ENCODE data around the gene STAB1.

Gene STAB1

DNA sequence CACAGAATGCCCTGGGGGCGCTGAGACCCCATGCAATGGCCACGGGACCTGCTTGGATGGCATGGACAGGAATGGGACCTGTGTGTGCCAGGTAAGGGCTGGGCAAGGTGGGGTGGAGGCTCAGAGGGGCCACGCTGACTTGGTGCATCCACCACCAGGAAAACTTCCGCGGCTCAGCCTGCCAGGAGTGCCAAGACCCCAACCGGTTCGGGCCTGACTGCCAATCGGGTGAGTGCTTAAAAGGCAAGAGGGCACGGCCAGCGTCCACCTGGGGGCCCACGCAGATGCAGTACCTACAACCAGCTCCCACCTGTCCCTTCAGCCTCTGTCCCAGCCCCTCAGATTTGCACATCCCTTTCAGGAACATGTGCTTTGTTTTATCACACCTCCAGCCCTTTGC lies 6.9 kb downstream of the STAB1 start:
- DNase-seq (ENCODE audit: low read depth) = no peak
- no peak overlapping the region for H3K4me3 ChIP-seq (ENCODE audit: low read depth, low read length)
- in situ Hi-C loops (cut with HindIII; ENCODE audit: low sequenced_read_pairs) = no loop called here
- no peak for TF ChIP-seq CTCF (IDR thresholded peaks at IDR 0.05; ENCODE audit: low read depth, low read length, missing control alignments)

DNA sequence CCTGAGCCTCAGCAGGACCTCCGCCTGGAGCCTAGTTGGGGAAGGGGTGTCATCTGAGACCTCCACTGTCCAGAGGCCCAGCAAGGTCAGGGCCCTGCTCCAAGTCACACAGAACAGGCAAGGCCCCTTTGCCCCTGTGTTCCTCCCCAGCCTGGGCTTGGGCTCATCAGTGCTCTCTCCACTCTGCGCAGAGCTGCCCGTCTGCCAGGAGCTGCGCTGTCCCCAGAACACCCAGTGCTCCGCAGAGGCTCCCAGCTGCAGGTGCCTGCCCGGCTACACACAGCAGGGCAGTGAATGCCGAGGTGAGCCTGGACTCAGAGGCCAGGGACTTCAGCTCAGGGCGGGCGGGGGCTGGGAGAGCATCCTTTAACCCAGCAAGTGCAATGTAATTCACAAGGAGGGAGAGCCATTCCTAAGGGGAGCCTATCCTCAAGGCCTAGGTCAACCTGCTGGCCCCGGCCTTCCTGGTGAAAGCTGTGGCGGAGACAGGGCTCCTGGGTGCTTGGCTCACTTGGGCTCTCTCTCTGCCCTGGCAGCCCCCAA lies 7.7 kb downstream of the STAB1 start:
- no peak for DNase-seq (ENCODE audit: low read depth)
- no peak overlapping the region for H3K4me3 ChIP-seq (ENCODE audit: low read depth, low read length)
- no peak for TF ChIP-seq CTCF (IDR thresholded peaks at IDR 0.05; ENCODE audit: low read depth, low read length, missing control alignments)
- in situ Hi-C loops (cut with HindIII; ENCODE audit: low sequenced_read_pairs) = no loop called here

DNA sequence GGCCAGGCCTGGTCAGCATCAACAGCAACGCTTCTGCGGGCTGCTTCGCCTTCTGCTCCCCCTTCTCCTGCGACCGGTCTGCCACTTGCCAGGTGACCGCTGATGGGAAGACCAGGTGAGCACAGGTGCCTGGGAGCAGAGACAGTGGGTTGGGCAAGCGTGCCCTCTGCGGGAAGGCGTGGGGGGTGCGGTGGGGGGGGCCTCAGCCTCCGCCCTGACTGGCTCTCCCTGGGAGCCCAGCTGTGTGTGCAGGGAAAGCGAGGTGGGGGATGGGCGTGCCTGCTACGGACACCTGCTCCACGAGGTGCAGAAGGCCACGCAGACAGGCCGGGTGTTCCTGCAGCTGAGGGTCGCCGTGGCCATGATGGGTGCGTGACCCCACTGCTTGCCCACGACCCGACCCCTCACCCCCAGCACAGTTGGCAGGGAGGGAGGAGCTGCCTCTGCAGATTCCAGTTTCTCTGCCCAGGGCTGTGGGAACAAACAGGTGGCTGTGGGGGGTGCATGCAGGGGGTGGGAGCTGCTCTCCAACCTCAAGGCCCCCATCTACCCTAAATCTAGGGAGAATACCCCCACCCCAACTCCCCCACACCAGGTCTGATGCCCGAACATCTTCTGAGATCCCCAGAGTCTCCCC lies 8.8 kb downstream of the STAB1 start:
- no peak for DNase-seq (ENCODE audit: low read depth)
- in situ Hi-C loops (cut with HindIII; ENCODE audit: low sequenced_read_pairs) = no loop called here
- no peak for TF ChIP-seq CTCF (IDR thresholded peaks at IDR 0.05; ENCODE audit: low read depth, low read length, missing control alignments)
- no peak overlapping the region for H3K4me3 ChIP-seq (ENCODE audit: low read depth, low read length)

GRCh38 chr3:52504977-52505376 lies 9.8 kb downstream of the STAB1 start:
- no peak for DNase-seq (ENCODE audit: low read depth)
- in situ Hi-C loops (cut with HindIII; ENCODE audit: low sequenced_read_pairs) = no loop called here
- no peak overlapping the region for H3K4me3 ChIP-seq (ENCODE audit: low read depth, low read length)

DNA sequence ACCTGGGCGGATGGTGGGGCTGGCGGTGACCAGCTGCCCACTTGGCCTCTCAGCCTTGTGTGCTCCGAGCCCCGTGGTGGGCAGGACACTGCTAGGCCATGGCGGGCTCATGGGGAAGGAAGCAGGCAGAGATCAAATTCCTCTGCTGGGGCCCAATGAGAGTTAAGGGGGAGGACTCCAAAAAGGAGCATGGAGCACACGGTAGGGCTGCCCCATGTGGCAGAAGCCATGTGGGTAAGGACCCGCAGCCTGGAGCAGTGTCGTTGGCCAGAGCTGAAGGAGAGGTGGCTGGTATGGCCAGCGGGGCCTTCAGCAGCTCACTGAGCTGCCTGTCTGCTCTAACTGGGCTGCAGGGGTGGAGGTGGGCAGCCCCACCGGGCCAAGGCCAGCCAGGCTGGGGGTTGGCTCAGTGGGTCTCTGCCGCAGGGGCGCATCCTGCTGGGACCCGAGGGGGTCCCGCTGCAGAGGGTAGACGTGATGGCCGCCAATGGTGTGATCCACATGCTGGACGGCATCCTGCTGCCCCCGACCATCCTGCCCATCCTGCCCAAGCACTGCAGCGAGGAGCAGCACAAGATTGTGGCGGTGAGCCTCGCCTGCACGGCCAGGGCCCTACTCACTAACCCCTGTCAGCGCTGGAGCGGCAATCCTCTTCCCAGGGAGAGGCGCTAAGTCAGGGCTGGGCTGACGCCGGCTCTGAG lies 11.3 kb downstream of the STAB1 start:
- TF ChIP-seq CTCF (IDR thresholded peaks at IDR 0.05; ENCODE audit: low read depth, low read length, missing control alignments) = no peak
- in situ Hi-C loops (cut with HindIII; ENCODE audit: low sequenced_read_pairs) = no loop called here
- H3K4me3 ChIP-seq (ENCODE audit: low read depth, low read length) = no peak overlapping the region
- DNase-seq (ENCODE audit: low read depth) = no peak

More at GRCh38 chr3:52504977-52505376, 9.8 kb downstream of the STAB1 start:
- no peak for TF ChIP-seq CTCF (IDR thresholded peaks at IDR 0.05; ENCODE audit: low read depth, low read length, missing control alignments)

GRCh38 chr3:52507359-52507758 lies 12.2 kb downstream of the STAB1 start:
- in situ Hi-C loops (cut with HindIII; ENCODE audit: low sequenced_read_pairs) = no loop called here
- no peak for DNase-seq (ENCODE audit: low read depth)
- no peak for TF ChIP-seq CTCF (IDR thresholded peaks at IDR 0.05; ENCODE audit: low read depth, low read length, missing control alignments)
- no peak overlapping the region for H3K4me3 ChIP-seq (ENCODE audit: low read depth, low read length)
